H1 (cell line): ENCODE measurements around the gene CYTH1. TPM values are rescaled to one million over a fixed set of nuclear protein-coding genes. Genes with fewer than 3 reads are reported as not detected.

Source experiments
- CTCF ChIA-PET: fragments of 300-600 bp; sonication (Branson Sonifier 250); formaldehyde crosslinking; loops from one replicate; lab custom pipeline; 2021; ENCODE audit not compliant: partially characterized antibody; lab: Charles Lee
- POLR2A ChIA-PET: fragments of 300-600 bp; sonication (Branson Sonifier 250); formaldehyde crosslinking; loops from one replicate; lab custom pipeline; 2021; ENCODE audit warnings: inconsistent platforms; ENCODE audit not compliant: partially characterized antibody; lab: Charles Lee
- DNase-seq, 2 experiments: peaks; one replicate each; pipeline versions ENCODE4 v3.0.0 to v3.0.0-alpha.2; 2010 to 2022; ENCODE audit warnings: low spot score in 2 of 2, low read depth in 1 of 2, mixed read lengths in 1 of 2
- FAIRE-seq: peaks from 2 replicates; lab custom pipeline; 2011; peaks lifted over from hg19 to GRCh38; lab: Jason Lieb, UNC
- H2AFZ ChIP-seq: 2 replicates; pipeline ENCODE4 v1.8.1; 2012; ENCODE audit warnings: low read length, inconsistent platforms
- H2AK5ac ChIP-seq: 2 replicates; pipeline ENCODE4 v1.6.1; 2013; ENCODE audit warnings: low read depth, low read length
- H2BK120ac ChIP-seq: replicated peaks from 2 replicates; pipeline ENCODE3; 2013; ENCODE audit warnings: low read depth, low read length, inconsistent platforms
- H2BK12ac ChIP-seq: 2 replicates; pipeline ENCODE4 v1.6.1; 2013; ENCODE audit warnings: low read depth, low read length
- H2BK15ac ChIP-seq: 2 replicates; pipeline ENCODE4 v1.6.1; 2013; ENCODE audit warnings: low read length
- H2BK20ac ChIP-seq: 2 replicates; pipeline ENCODE4 v1.6.1; 2013; ENCODE audit warnings: low read length
- H2BK5ac ChIP-seq: 2 replicates; pipeline ENCODE4 v1.6.1; 2013; ENCODE audit warnings: low read depth, low read length
- H3K14ac ChIP-seq: 2 replicates; pipeline ENCODE4 v1.6.1; 2013; ENCODE audit warnings: inconsistent platforms; ENCODE audit not compliant: insufficient read length
- H3K18ac ChIP-seq: 2 replicates; pipeline ENCODE4 v1.6.1; 2013; ENCODE audit warnings: low read length; ENCODE audit errors: extremely low read depth
- H3K23ac ChIP-seq: 2 replicates; pipeline ENCODE4 v1.6.1; 2013; ENCODE audit warnings: inconsistent platforms; ENCODE audit not compliant: insufficient read length
- H3K23me2 ChIP-seq: 2 replicates; pipeline ENCODE4 v1.6.1; 2013; ENCODE audit warnings: low read depth, low read length
- H3K27ac ChIP-seq: 2 replicates; pipeline ENCODE4 v1.6.1; 2011; ENCODE audit warnings: low read depth, low read length, inconsistent platforms
- H3K27me3 ChIP-seq, 4 experiments: replicated peaks in 1 of 4; 1 replicate in 1 of 4; 2 replicates in 3 of 4; pipeline versions ENCODE4 v1.6.1 to v1.8.1; 2011 to 2013; ENCODE audit warnings: low read length in 3 of 4, mild to moderate bottlenecking in 3 of 4, inconsistent platforms in 2 of 4, mixed read lengths in 2 of 4, moderate library complexity in 1 of 4; ENCODE audit not compliant: control insufficient read depth in 3 of 4, insufficient read depth in 3 of 4; ENCODE audit errors: extremely low read depth in 1 of 4
- H3K36me3 ChIP-seq, 4 experiments: 2 replicates each; pipeline versions ENCODE4 v1.6.1 to v1.8.1; 2011 to 2013; ENCODE audit warnings: mild to moderate bottlenecking in 4 of 4, low read length in 3 of 4, moderate library complexity in 2 of 4, control low read depth in 1 of 4, inconsistent platforms in 1 of 4; ENCODE audit not compliant: insufficient read depth in 4 of 4, control insufficient read depth in 2 of 4
- H3K4ac ChIP-seq: replicated peaks from 2 replicates; pipeline ENCODE3; 2013; ENCODE audit warnings: low read length, low read depth, mixed read lengths, inconsistent platforms; ENCODE audit not compliant: insufficient read length
- H3K4me1 ChIP-seq, 4 experiments: replicated peaks in 1 of 4; 1 replicate in 1 of 4; 2 replicates in 3 of 4; pipeline versions ENCODE4 v1.6.1 to v1.8.1; 2011 to 2013; ENCODE audit warnings: low read length in 3 of 4, inconsistent platforms in 2 of 4, mixed read lengths in 1 of 4; ENCODE audit not compliant: insufficient read depth in 4 of 4, control insufficient read depth in 3 of 4
- H3K4me2 ChIP-seq, 2 experiments: 2 replicates each; pipeline versions ENCODE4 v1.6.1 to v1.8.1; 2011 to 2013; ENCODE audit warnings: low read depth in 2 of 2, low read length in 2 of 2, control low read depth in 1 of 2, inconsistent platforms in 1 of 2, mild to moderate bottlenecking in 1 of 2; ENCODE audit not compliant: insufficient read depth in 1 of 2
- H3K4me3 ChIP-seq, 4 experiments: fragments of 200-600, 300-600 bp in 1 of 4; sonication (generic), shearing (Covaris generic), sonication (Bioruptor Twin) in 1 of 4; 2 replicates each; pipeline versions ENCODE4 v1.5.1 to v1.8.1; 2011 to 2016; ENCODE audit warnings: low read length in 4 of 4, low read depth in 3 of 4, control low read depth in 2 of 4, inconsistent platforms in 2 of 4, mild to moderate bottlenecking in 2 of 4, mixed read lengths in 1 of 4, moderate library complexity in 1 of 4; ENCODE audit not compliant: insufficient read depth in 2 of 4; ENCODE audit errors: extremely low read depth in 1 of 4
- H3K56ac ChIP-seq: replicated peaks from 2 replicates; pipeline ENCODE3; 2013; ENCODE audit warnings: low read depth, mild to moderate bottlenecking, mixed read lengths, low read length, inconsistent platforms; ENCODE audit not compliant: insufficient read length
- H3K79me1 ChIP-seq: 2 replicates; pipeline ENCODE4 v1.6.1; 2013; ENCODE audit warnings: low read depth, low read length, control low read depth
- H3K79me2 ChIP-seq, 2 experiments: 2 replicates each; pipeline versions ENCODE4 v1.6.1 to v1.8.1; 2012 to 2013; ENCODE audit warnings: low read length in 2 of 2, mild to moderate bottlenecking in 2 of 2, inconsistent platforms in 1 of 2; ENCODE audit not compliant: insufficient read depth in 2 of 2, control insufficient read depth in 1 of 2
- H3K9ac ChIP-seq, 4 experiments: replicated peaks in 1 of 4; 1 replicate in 1 of 4; 2 replicates in 3 of 4; pipeline versions ENCODE4 v1.6.1 to v1.8.1; 2011 to 2013; ENCODE audit warnings: low read depth in 3 of 4, low read length in 3 of 4, control low read depth in 2 of 4, mild to moderate bottlenecking in 2 of 4, moderate library complexity in 2 of 4, inconsistent platforms in 1 of 4; ENCODE audit errors: extremely low read depth in 1 of 4
- H3K9me3 ChIP-seq, 2 experiments: 2 replicates each; pipeline versions ENCODE4 v1.6.1 to v1.8.1; 2012 to 2013; ENCODE audit warnings: mild to moderate bottlenecking in 2 of 2, moderate library complexity in 2 of 2, control low read depth in 1 of 2, inconsistent platforms in 1 of 2, low read depth in 1 of 2, low read length in 1 of 2, mixed read lengths in 1 of 2; ENCODE audit not compliant: insufficient read depth in 2 of 2
- H4K20me1 ChIP-seq, 2 experiments: replicated peaks in 1 of 2; 2 replicates each; pipeline versions ENCODE3 to v1.8.1; 2011 to 2013; ENCODE audit warnings: inconsistent platforms in 2 of 2, low read length in 2 of 2, mild to moderate bottlenecking in 1 of 2; ENCODE audit not compliant: insufficient read depth in 2 of 2, control insufficient read depth in 1 of 2
- H4K5ac ChIP-seq: 2 replicates; pipeline ENCODE4 v1.6.1; 2013; ENCODE audit warnings: low read length, low read depth, mixed read lengths, inconsistent platforms; ENCODE audit not compliant: insufficient read length
- H4K8ac ChIP-seq: 2 replicates; pipeline ENCODE4 v1.8.0; 2013; ENCODE audit warnings: mild to moderate bottlenecking, moderate library complexity, low read length, inconsistent platforms; ENCODE audit not compliant: insufficient read depth; ENCODE audit errors: extremely low read depth
- H4K91ac ChIP-seq: replicated peaks from 2 replicates; pipeline ENCODE3; 2013; ENCODE audit warnings: low read length, mixed read lengths, inconsistent platforms; ENCODE audit not compliant: insufficient read length
- MAFK ChIP-seq: IDR thresholded peaks from 2 replicates; pipeline ENCODE4 v1.6.1; 2012; ENCODE audit warnings: low read depth, mild to moderate bottlenecking, improper control_type of control experiment, low read length
- NANOG ChIP-seq: IDR thresholded peaks from 2 replicates; pipeline ENCODE4 v1.6.1; 2011; ENCODE audit warnings: low read length, low read depth, mild to moderate bottlenecking, inconsistent platforms; ENCODE audit not compliant: insufficient read depth, poor library complexity, severe bottlenecking
- PHF8 ChIP-seq: fragments of 200-600 bp; sonication (generic); conservative IDR thresholded peaks from 2 replicates; pipeline ENCODE4 v1.7.1; 2012; ENCODE audit warnings: low read depth, mild to moderate bottlenecking, inconsistent platforms, low read length, moderate library complexity
- POLR2A ChIP-seq, 2 experiments: IDR thresholded peaks; 1 replicate in 1 of 2; 2 replicates in 1 of 2; pipeline ENCODE4 v1.6.1; 2011; ENCODE audit warnings: low read depth in 2 of 2, low read length in 2 of 2, mild to moderate bottlenecking in 2 of 2; ENCODE audit errors: control extremely low read depth in 1 of 2
- RXRA ChIP-seq: IDR thresholded peaks from 2 replicates; pipeline ENCODE4 v1.6.1; 2011; ENCODE audit warnings: low read depth, mild to moderate bottlenecking, low read length, moderate library complexity; ENCODE audit not compliant: insufficient read depth
- SAP30 ChIP-seq: fragments of 300-600 bp; sonication (generic); IDR thresholded peaks from 2 replicates; pipeline ENCODE4 v1.7.1; 2012; ENCODE audit warnings: low read length, moderate library complexity, mild to moderate bottlenecking, inconsistent platforms; ENCODE audit not compliant: insufficient read depth, insufficient replicate concordance
- WGBS, 2 experiments: shearing (Covaris generic) in 1 of 2; methylation state at CpG; one replicate each; pipeline versions ENCODE4 v1.1.6 to v1.1.7; 2013 to 2015; ENCODE audit warnings: low lambda C conversion rate in 2 of 2, mixed read lengths in 2 of 2, inconsistent platforms in 1 of 2, low coverage in 1 of 2, missing lambda C conversion rate in 1 of 2; ENCODE audit not compliant: insufficient replicate concordance in 2 of 2, insufficient coverage in 1 of 2, insufficient read length in 1 of 2; ENCODE audit errors: extremely low coverage in 1 of 2, missing lambda C conversion rate in 1 of 2; 5-methylcytosine and 5-hydroxymethylcytosine counted together
- polyA plus RNA-seq, 7 experiments: library from polyadenylated mRNA; depleted of rRNA in 3 of 7; stranded (reverse) in 5 of 7; unstranded in 2 of 7; fragments of >200 nt in 5 of 7; fragments of 200-250 nt in 2 of 7; gene quantifications; 1 replicate in 5 of 7; 2 replicates in 1 of 7; 4 replicates in 1 of 7; pipeline versions ENCODE4 v1.2.1 to v1.2.3, GENCODE V29; 2011 to 2013; ENCODE audit warnings: missing spikeins in 2 of 7, mixed read lengths in 2 of 7
- total RNA-seq: library from RNA; stranded (reverse); fragmentation: NEBNext Ultra II Directional; extraction: Animal tissue kit (Norgen Biotek cat#: 25700); gene quantifications from 2 replicates; pipeline ENCODE4 v1.2.1, GENCODE V29; 2021
- TF ChIP-seq, protein P1 (sequence below): IDR thresholded peaks from 2 replicates; pipeline ENCODE4 v1.6.1; 2012; ENCODE audit warnings: low read length, inconsistent platforms

Gene CYTH1
- total and polyA plus RNA-seq, 2 of the 8 experiments (the other 6 are each of a cell fraction or from before 2014, with no cell fraction given), result 12.8 to 14.8 TPM

DNA sequence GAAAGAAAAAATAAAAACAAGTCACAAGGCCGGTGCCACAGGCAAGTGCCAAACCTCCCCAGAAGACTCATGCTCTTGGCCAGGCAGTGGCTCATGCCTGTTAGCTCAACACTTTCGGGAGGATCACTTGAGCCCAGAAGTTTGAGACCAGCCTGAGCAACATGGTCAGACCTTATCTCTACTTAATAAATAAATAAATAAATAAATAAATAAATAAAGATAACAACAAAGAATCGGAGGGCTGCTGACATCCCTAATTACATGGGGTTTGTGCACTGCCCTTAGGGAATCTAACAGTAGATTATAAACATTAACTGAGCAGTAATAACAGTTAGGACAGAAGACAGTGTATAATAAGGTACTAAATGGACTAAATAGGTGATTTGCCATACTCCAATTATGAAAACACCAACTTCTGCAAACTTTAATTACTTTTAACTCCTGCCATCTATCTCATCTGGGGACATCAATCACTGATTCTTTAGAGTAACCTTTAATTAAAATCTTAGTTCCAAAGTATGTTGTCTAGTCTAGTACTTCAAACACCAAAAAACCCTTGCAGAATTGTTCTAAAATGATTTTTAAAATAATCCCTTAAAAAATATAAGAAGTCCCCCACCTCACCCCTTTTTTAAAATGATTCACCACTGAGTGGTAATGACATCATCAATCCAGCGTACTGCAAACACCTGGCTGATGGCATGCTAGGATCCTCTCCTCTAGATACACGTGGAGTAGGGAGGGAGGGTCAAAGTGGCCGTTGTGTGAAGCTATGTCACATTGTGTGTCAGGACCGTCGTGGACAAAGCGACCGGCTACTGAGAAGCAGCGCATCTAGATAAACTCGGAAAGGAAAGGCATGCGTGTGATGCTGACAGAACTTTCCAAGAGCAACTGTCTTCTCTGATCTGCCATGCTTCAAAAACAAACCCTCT, 28.5 kb downstream of the CYTH1 start:
- Histone ChIP-seq H3K23me2 (no peaks in the 10 kb centered on the region), H3K79me1 (no peaks in the 10 kb centered on the region; the same call in 1 of the 2 replicates), H3K4me2 (no peak overlapping the region), H2BK12ac (no peak overlapping the region), H3K9me3 (no peaks in the 10 kb centered on the region), H3K4me1 (peaks cover 0 to under 1% (median under 1%) of the 10 kb centered on the region in 4 experiments; a peak in 4 of 7 replicates), H3K14ac (no peak overlapping the region), H2BK15ac (no peak overlapping the region), H4K5ac (no peak overlapping the region), H2AFZ (no peak overlapping the region), H3K4me3 (no peak overlapping the region), H2AK5ac (no peak overlapping the region), H2BK20ac (no peak overlapping the region), H2BK5ac (no peak overlapping the region), H3K56ac (no peak overlapping the region), H3K36me3 (no peaks in the 10 kb centered on the region), H4K91ac (no peak overlapping the region), H2BK120ac (no peak overlapping the region), H3K4ac (no peak overlapping the region), H3K18ac (no peak overlapping the region), H3K79me2 (peaks cover 0 to 7% of the 10 kb centered on the region in 2 experiments; a peak in 1 of 4 replicates), H3K27ac (no peak overlapping the region), H4K20me1 (peaks cover under 1 to 2% of the 10 kb centered on the region in 2 experiments), H3K9ac (no peak overlapping the region), H3K23ac (no peak overlapping the region), H4K8ac (no peak overlapping the region), H3K27me3 (no peaks in the 10 kb centered on the region)
- DNase-seq (no peak), FAIRE-seq (no peak)
- ChIA-PET POLR2A (no interaction called here), CTCF (interaction anchor here (0.5 to 0.6 kb wide), 2 partner anchors 202 to 218 kb away, joined by 3 to 4 read pairs; no protein-coding TSS in a partner anchor)
- WGBS, 2 experiments, result 85% methylated on average over 12 of the region's 13 CpGs; no CpG with 5 or more reads in 1 of the 2 experiments
- TF ChIP-seq SAP30, result no peak
- TF ChIP-seq PHF8, result no peak
- TF ChIP-seq POLR2A (IDR thresholded peaks at IDR 0.05; ENCODE audit: control extremely low read depth in 1 of 2, low read depth in 2 of 2, low read length in 2 of 2), result no peak
- no peak for TF ChIP-seq RXRA
- TF ChIP-seq MAFK, result no peak
- TF ChIP-seq, protein P1, sequence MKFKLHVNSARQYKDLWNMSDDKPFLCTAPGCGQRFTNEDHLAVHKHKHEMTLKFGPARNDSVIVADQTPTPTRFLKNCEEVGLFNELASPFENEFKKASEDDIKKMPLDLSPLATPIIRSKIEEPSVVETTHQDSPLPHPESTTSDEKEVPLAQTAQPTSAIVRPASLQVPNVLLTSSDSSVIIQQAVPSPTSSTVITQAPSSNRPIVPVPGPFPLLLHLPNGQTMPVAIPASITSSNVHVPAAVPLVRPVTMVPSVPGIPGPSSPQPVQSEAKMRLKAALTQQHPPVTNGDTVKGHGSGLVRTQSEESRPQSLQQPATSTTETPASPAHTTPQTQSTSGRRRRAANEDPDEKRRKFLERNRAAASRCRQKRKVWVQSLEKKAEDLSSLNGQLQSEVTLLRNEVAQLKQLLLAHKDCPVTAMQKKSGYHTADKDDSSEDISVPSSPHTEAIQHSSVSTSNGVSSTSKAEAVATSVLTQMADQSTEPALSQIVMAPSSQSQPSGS, result no peak
- TF ChIP-seq NANOG, result no peak
